RWPE1 (cell line): Measurements from ENCODE around the gene CTDSP1.

Source experiments
- CTCF ChIA-PET: fragments of 350-600 bp; sonication (Branson Sonifier 250); formaldehyde crosslinking; extraction: SDS; loops from one replicate; lab custom pipeline; 2021; lab: Yijun Ruan, JAX
- POLR2A ChIA-PET: fragments of 400-600 bp; formaldehyde crosslinking; extraction: SDS; loops from one replicate; lab custom pipeline; 2020; ENCODE audit warnings: antibody characterized with exemption; ENCODE audit not compliant: low non-redundant PET; lab: Yijun Ruan, JAX
- DNase-seq: peaks from one replicate; pipeline ENCODE4 v3.0.0; 2012; ENCODE audit warnings: low spot score
- H3K27ac ChIP-seq: fragments of 450-650 bp; 2 replicates; pipeline ENCODE4 v1.5.1; 2017
- CTCF ChIP-seq: fragments of 450-650 bp; conservative IDR thresholded peaks from 2 replicates; pipeline ENCODE4 v1.5.1; 2017; ENCODE audit warnings: low read depth, mild to moderate bottlenecking

Gene CTDSP1

GRCh38 chr2:218400930-218401881 is 1.5 kb downstream of the CTDSP1 start:
- TF ChIP-seq CTCF = no peak
- no peak for DNase-seq
- peak overlapping the region; percentile 99 for H3K27ac ChIP-seq
- POLR2A ChIA-PET = no interaction called here
- CTCF ChIA-PET = interaction anchor here (0.7 kb wide), 1 partner anchor 97 kb away, joined by 3 read pairs; no protein-coding TSS in a partner anchor

GRCh38 chr2:218401890-218402289 is 2.2 kb downstream of the CTDSP1 start:
- DNase-seq = no peak
- ChIA-PET CTCF (interaction anchor here (0.6 to 0.7 kb wide), 2 partner anchors 61 to 98 kb away, joined by 3 read pairs; no protein-coding TSS in a partner anchor), POLR2A (no interaction called here)
- TF ChIP-seq CTCF = no peak
- peak overlapping the region; percentile 99 for H3K27ac ChIP-seq

GRCh38 chr2:218402491-218402901 is 2.8 kb downstream of the CTDSP1 start:
- DNase-seq = no peak
- peak overlapping the region; percentile 99 for H3K27ac ChIP-seq
- POLR2A ChIA-PET = no interaction called here
- TF ChIP-seq CTCF = no peak
- CTCF ChIA-PET = interaction anchor here (0.6 kb wide), 1 partner anchor 60 kb away, joined by 3 read pairs; no protein-coding TSS in a partner anchor

GRCh38 chr2:218402911-218403411 is 3.3 kb downstream of the CTDSP1 start:
- TF ChIP-seq CTCF = no peak
- ChIA-PET CTCF (no interaction called here), POLR2A (no interaction called here)
- H3K27ac ChIP-seq = peak overlapping the region; percentile 99
- DNase-seq = no peak

- peak overlapping the region; percentile 99 for H3K27ac ChIP-seq
- ChIA-PET CTCF (interaction anchor here (1.0 kb wide), 1 partner anchor 10 kb away, joined by 4 read pairs; no protein-coding TSS in a partner anchor), POLR2A (no interaction called here)
- TF ChIP-seq CTCF = no peak
- no peak for DNase-seq
These were observed 4.1 kb downstream of the CTDSP1 start for GRCh38 chr2:218403810-218404209.

GRCh38 chr2:218404351-218405085 is 4.8 kb downstream of the CTDSP1 start:
- peak overlapping the region; percentile 99 for H3K27ac ChIP-seq
- ChIA-PET CTCF (interaction anchor here (0.6 to 1.0 kb wide), 3 partner anchors 8 to 62 kb away, joined by 3 to 4 read pairs (median 4); no protein-coding TSS in a partner anchor), POLR2A (interaction anchor here (0.7 to 1.2 kb wide), 2 partner anchors 37 to 134 kb away, joined by 3 read pairs; partner anchors contain the start of genes AAMP and PNKD)
- no peak for TF ChIP-seq CTCF
- no peak for DNase-seq
